ENCODE measurements around the gene TMEM138. TPM values are rescaled to one million over a fixed set of nuclear protein-coding genes. Genes with fewer than 3 reads are reported as not detected.

TMEM138 gene
- total RNA-seq, 1 donor from 2014 or later: 42.5 TPM

- no peak for DNase-seq (ENCODE audit: low read depth)
Measured at GRCh38 chr11:61341706-61342105, 20.5 kb upstream of the TMEM138 start.

GRCh38 chr11:61342207-61342803 lies 19.9 kb upstream of the TMEM138 start:
- no peak for DNase-seq (ENCODE audit: low read depth)

- DNase-seq (ENCODE audit: low read depth): no peak
Measured at GRCh38 chr11:61343792-61344745, 18.1 kb upstream of the TMEM138 start.

GRCh38 chr11:61345170-61345610 lies 17.0 kb upstream of the TMEM138 start:
- peak; percentile 63 for DNase-seq (ENCODE audit: low read depth)

- DNase-seq (ENCODE audit: low read depth): no peak
Measured at GRCh38 chr11:61345954-61346843, 16.0 kb upstream of the TMEM138 start.

GRCh38 chr11:61347916-61348461 lies 14.2 kb upstream of the TMEM138 start:
- peak; percentile 36 for DNase-seq (ENCODE audit: low read depth)

GRCh38 chr11:61349189-61349751 lies 12.9 kb upstream of the TMEM138 start:
- peak; percentile 28 for DNase-seq (ENCODE audit: low read depth)

GRCh38 chr11:61349916-61350315 lies 12.3 kb upstream of the TMEM138 start:
- DNase-seq (ENCODE audit: low read depth): no peak

- no peak for DNase-seq (ENCODE audit: low read depth)
Measured at GRCh38 chr11:61350336-61350735, 11.8 kb upstream of the TMEM138 start.

- DNase-seq (ENCODE audit: low read depth): no peak
Measured at GRCh38 chr11:61350803-61351202, 11.4 kb upstream of the TMEM138 start.

- no peak for DNase-seq (ENCODE audit: low read depth)
Measured at GRCh38 chr11:61352038-61352437, 10.1 kb upstream of the TMEM138 start.

- DNase-seq (ENCODE audit: low read depth): peak; percentile 40
Measured at GRCh38 chr11:61353131-61354067, 8.8 kb upstream of the TMEM138 start.

GRCh38 chr11:61354208-61354607 lies 8.0 kb upstream of the TMEM138 start:
- DNase-seq (ENCODE audit: low read depth): no peak

GRCh38 chr11:61356706-61357105 lies 5.5 kb upstream of the TMEM138 start:
- no peak for DNase-seq (ENCODE audit: low read depth)

GRCh38 chr11:61357233-61357893 lies 4.8 kb upstream of the TMEM138 start:
- DNase-seq (ENCODE audit: low read depth): no peak

GRCh38 chr11:61357894-61358239 lies 4.3 kb upstream of the TMEM138 start:
- no peak for DNase-seq (ENCODE audit: low read depth)

GRCh38 chr11:61358566-61358965 lies 3.6 kb upstream of the TMEM138 start:
- no peak for DNase-seq (ENCODE audit: low read depth)

GRCh38 chr11:61359516-61359915 lies 2.7 kb upstream of the TMEM138 start:
- no peak for DNase-seq (ENCODE audit: low read depth)

GRCh38 chr11:61361237-61361740 lies 885 bp upstream of the TMEM138 start:
- no peak for DNase-seq (ENCODE audit: low read depth)

Data from myocyte (in vitro differentiated cells).